M059J (cell line): ENCODE measurements around the gene GLO1. TPM values are rescaled to one million over a fixed set of nuclear protein-coding genes. Genes with fewer than 3 reads are reported as not detected.
A peak's percentile ranks its signal among the peaks of the same experiment; 100 is the strongest.

Experiments
- DNase-seq: peaks from one replicate; pipeline ENCODE4 v3.0.0-alpha.2; 2012; ENCODE audit warnings: low read depth
- total RNA-seq: library from RNA; depleted of rRNA; stranded (reverse); fragments of >200 nt; shearing (Covaris generic); gene quantifications from 2 replicates; pipeline ENCODE4 v1.2.3, GENCODE V29; 2014

GLO1 gene
- total RNA-seq, 1 experiment from 2014 or later: 419 TPM

GRCh38 chr6:38671885-38672467, 31.0 kb downstream of the GLO1 start:
- peak; percentile 71 for DNase-seq

GRCh38 chr6:38658418-38659167, 44.4 kb downstream of the GLO1 start:
- no peak for DNase-seq

DNA sequence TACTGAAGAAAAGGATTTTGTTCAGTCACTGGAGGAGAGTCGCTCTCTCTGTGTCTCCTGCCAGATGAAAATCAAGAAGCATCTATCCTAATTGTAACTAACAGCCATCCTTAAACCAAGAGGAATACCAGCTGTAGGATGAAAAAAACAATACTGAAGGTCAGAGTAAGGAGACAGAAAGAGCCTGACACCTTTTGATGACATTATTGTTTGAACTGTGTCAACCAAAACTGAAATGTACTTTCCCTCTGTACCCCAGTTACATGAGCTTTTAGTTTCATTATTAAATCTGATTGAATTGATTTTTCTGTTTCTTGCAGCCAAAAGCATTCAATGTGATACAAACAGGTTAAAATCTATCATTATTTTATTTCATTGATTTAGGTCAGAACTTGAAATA, 46.0 kb downstream of the GLO1 start:
- DNase-seq: no peak

DNA sequence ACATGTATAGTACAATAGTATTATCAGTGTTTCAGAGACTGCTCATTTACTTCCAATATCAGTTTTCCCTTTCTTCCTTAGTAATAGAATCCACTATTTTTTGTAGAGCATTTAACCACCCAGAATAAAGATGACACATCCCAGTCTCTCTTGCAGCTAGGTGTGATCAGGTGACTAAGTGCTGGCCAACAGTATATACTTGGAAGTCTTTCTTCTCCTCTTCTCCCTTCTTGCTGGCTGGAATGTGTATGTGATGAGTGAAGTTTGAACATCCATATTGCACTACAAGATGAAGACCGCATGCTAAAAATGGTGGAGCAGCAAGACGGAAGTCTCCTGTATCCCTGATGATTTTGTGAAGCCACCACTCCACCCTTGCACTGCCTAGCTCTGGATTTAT, 48.7 kb downstream of the GLO1 start:
- DNase-seq: no peak

GRCh38 chr6:38651121-38651784, 51.7 kb downstream of the GLO1 start:
- DNase-seq: peak; percentile 56

DNA sequence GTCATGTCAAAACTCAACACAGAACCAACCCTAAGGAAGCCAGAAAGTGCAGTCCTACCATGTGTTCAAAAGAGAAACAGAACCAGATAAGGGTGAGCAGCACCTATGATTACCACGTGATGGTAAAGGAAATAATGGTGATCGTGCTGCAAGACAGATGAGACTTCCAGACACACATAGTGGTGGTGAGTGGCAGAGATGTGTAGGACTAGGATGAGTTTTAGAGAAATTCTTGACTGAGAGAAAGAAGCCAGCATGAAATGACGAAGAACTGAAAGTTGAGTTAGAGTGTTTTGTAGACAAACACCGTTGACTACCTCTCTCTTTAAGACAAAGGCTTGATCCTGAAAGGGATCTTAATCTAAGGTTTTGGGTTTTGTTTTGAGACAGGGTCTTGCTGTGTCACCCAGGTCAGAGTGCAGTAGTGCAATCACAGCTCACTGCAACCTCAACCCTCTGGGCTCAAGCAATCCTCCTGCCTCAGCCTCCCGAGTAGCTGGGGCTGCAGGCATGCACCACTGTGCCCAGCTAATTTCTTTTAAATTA, 52.7 kb downstream of the GLO1 start:
- no peak for DNase-seq

- no peak for DNase-seq
Observed at GRCh38 chr6:38649744-38650143, 53.2 kb downstream of the GLO1 start.

DNA sequence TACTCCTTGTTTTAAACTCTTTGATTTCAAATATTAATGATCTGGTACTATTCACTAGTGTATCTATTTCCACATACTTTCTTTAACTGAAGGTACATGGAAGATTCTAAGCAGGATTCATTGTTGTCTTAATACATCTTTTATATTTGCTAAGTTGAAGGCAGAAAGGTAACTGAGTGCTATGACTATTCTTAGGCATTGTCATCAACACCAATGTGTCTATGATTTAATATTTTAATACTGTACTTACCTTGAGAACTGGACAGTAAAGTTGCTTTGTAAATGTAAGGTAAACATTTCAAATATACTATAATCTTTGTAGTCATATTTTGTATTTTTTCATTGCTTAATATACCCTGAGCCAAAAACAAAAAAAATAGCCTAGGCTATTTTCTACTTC, 54.3 kb downstream of the GLO1 start:
- DNase-seq: no peak

DNA sequence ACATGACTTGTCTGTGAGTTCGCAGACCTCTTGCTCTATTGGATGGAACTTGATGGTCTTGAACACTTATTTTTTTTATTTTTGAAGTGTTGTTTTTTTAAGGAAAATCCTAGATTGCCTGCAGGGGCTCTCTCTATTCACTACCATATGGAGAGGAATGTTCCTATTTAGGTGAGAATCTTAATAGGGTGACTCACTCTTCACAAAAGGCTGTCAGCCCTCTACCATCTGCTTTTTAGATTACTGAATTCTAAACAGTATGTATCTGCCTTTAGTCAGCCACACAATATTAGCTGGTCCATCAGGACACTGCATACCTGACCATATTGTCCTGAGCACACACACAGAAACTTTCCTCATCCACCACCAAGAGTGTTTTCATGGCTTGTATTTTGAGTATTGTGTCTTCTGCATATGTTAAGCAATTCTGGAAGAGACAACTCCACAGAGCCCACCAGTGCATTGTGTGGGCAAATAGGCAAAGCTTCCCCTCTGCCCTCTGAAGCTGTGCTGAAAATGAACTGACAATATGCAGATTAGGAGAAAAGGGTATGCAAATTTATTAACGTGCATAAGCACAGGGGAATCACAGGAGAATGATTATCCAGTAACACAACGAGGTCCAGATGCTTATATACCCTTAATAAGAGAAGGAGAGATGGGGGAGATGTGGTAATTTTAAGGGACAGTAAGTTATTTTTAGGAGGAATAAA, 56.6 kb downstream of the GLO1 start:
- DNase-seq: peak; percentile 54

- no peak for DNase-seq
Observed at GRCh38 chr6:38644951-38645350, 58.0 kb downstream of the GLO1 start.

DNA sequence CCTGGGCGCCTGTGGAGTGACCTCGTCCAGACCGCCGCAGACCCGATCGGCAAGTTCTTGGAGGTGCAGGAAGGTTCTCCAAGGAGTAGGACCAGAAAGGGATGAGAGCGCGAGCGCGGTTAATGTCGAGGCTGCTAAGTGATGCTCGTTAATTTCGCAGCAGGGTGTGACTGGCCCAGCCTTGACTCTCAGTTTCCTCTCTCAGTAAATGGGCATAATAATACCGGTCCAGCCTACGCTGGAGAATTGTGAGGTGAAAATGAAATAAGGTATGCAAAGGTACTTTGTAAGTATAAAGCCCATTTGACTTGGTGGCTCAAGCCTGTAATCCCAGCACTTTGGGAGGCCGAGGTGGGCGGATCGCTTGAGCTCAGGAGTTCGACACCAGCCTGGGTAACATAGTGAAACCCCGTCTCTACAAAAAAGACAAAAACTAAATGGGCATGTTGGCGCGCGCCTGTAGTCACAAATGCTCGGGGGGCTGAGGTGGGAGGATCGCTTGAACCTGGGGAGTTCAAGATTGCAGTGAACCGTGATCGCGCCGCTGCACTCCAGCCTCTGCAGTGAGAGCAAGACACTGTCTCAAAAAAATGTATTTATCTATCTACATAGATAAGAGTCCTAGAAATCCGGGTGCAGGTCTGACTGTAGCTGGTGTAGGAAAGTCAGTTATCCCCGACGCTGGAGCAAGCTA, 62.6 kb downstream of the GLO1 start:
- no peak for DNase-seq

- peak; percentile 83 for DNase-seq
Observed at GRCh38 chr6:38639498-38640215, 63.3 kb downstream of the GLO1 start, which contains the start of gene BTBD9. Gene BTBD9, minus strand, starts transcription at chr6:38639929.

- DNase-seq: peak; percentile 65
Observed at GRCh38 chr6:38638941-38639497, 63.9 kb downstream of the GLO1 start.

DNA sequence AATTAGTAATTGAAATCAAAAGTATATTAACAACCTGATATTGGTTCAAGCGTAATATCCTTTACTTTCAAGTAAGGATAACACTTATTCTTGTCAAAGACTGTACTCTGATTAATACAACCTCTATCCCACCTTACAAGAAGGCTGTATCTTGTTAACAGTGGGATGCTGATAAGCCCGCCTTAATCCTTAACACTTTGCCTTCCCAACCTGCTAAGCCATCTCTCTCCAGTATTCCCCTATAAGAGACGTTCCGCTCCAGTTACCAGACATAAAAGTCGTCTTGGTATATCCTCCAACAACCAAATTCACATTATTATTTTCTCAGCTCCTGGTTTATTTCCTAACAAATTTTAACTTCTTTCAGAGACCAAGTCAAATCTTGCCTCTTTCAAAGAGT, 65.2 kb downstream of the GLO1 start:
- DNase-seq: no peak

DNA sequence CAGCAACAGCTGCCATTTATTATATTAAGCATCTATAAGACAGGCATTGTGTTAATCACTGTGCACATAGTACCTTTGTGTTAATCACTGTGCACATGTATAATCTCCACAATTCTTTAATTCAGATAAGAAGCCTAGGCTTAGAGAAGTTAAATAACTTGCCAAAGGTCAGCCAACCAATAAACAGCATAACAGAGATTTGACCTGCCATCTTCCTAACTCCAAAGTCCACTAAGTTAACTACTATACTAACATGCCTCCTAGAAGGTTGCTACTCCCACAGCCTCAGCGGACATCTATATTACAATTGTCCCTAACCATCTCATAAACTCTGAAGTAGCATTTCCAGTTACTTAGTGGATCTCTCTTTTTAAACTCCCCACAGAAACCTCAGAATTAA, 66.9 kb downstream of the GLO1 start:
- DNase-seq: no peak

DNA sequence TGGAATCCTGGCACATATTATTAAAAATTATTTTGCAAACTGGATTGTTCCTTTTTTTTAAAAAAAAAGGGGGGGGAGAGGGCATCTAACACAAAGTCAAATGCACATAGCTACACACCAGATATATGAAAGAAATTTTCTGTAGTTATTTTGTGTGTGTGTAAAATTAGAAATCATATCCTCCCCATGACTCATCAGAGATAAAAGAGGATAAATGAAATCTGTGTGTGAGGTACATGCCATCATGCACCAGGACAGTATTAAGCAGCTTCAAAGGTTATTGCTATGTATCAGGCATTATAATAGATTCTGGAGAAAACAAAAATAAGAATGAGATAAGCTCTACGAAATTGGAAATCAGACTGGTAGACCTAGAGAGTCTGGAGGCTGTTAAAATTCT, 68.4 kb downstream of the GLO1 start:
- no peak for DNase-seq

- DNase-seq: peak; percentile 37
Observed at GRCh38 chr6:38632490-38632889, 70.5 kb downstream of the GLO1 start.

- DNase-seq: no peak
Observed at GRCh38 chr6:38631186-38631783, 71.7 kb downstream of the GLO1 start.
